NCI-H2081 (cell line): ENCODE results near the gene GARS1.
A peak's percentile ranks its signal among the peaks of the same experiment; 100 is the strongest.

Experiments
- DNase-seq, 2 experiments: peaks; one replicate each; lab custom pipeline; 2025; lab: John Stamatoyannopoulos, UW

Gene GARS1

GRCh38 chr7:30655096-30655970 is 60.7 kb downstream of the GARS1 start:
- DNase-seq = no peak

- no peak for DNase-seq
Observed at GRCh38 chr7:30656006-30656957, 61.6 kb downstream of the GARS1 start.

GRCh38 chr7:30657131-30657530 is 62.5 kb downstream of the GARS1 start:
- no peak for DNase-seq

- DNase-seq = no peak
Observed at GRCh38 chr7:30658479-30659074, 63.9 kb downstream of the GARS1 start.

- DNase-seq = peak in 1 of 2 experiments; percentile 48
Observed at GRCh38 chr7:30659312-30659711, 64.6 kb downstream of the GARS1 start.

- DNase-seq = peak; percentile 91 to 94
Observed at GRCh38 chr7:30660331-30661255, 65.9 kb downstream of the GARS1 start.

GRCh38 chr7:30661926-30662325 is 67.2 kb downstream of the GARS1 start:
- no peak for DNase-seq

GRCh38 chr7:30662431-30662939 is 67.8 kb downstream of the GARS1 start:
- DNase-seq = no peak

- DNase-seq = no peak
Observed at GRCh38 chr7:30663414-30663813, 68.7 kb downstream of the GARS1 start.

GRCh38 chr7:30664184-30664885 is 69.7 kb downstream of the GARS1 start:
- no peak for DNase-seq

GRCh38 chr7:30665043-30665442 is 70.4 kb downstream of the GARS1 start:
- DNase-seq = no peak

- no peak for DNase-seq
Observed at GRCh38 chr7:30665449-30665848, 70.8 kb downstream of the GARS1 start.

- no peak for DNase-seq
Observed at GRCh38 chr7:30667172-30667571, 72.5 kb downstream of the GARS1 start.

- DNase-seq = no peak
Observed at GRCh38 chr7:30668102-30668501, 73.4 kb downstream of the GARS1 start.

GRCh38 chr7:30671793-30672465 is 77.3 kb downstream of the GARS1 start:
- DNase-seq = no peak

- DNase-seq = no peak
Observed at GRCh38 chr7:30674420-30674819, 79.7 kb downstream of the GARS1 start.

GRCh38 chr7:30674876-30675275 is 80.2 kb downstream of the GARS1 start:
- DNase-seq = peak in 1 of 2 experiments; percentile 56

- DNase-seq = no peak
Observed at GRCh38 chr7:30678805-30679204, 84.1 kb downstream of the GARS1 start.

GRCh38 chr7:30679664-30680063 is 85.0 kb downstream of the GARS1 start:
- DNase-seq = peak in 1 of 2 experiments; percentile 39

GRCh38 chr7:30681331-30681797 is 86.7 kb downstream of the GARS1 start:
- no peak for DNase-seq
